ENCODE measurements around the gene MEAK7. TPM values are rescaled to one million over a fixed set of nuclear protein-coding genes. Genes with fewer than 3 reads are reported as not detected.
"Not testable (repeated sequence)": the region's sequence is repeated elsewhere in the genome, so short reads cannot be mapped to it uniquely, and the experiment has no call there.

MEAK7 gene
- total RNA-seq, 1 experiment from 2014 or later, result 19.2 TPM

GRCh38 chr16:84519855-84520254 is 15.4 kb upstream of the MEAK7 start:
- no TSS peak for BruUV-seq (replicated peaks)
- intact Hi-C loops (cut with micrococcal nuclease), result no loop called here
- CTCF ChIA-PET, result no interaction called here
- Histone ChIP-seq H3K4me3 (ENCODE audit: low read length) (no peak overlapping the region), H3K27ac (ENCODE audit: low read length) (no peak overlapping the region), H3K36me3 (ENCODE audit: low read depth, low read length) (no peaks in the 10 kb centered on the region), H3K9me2 (replicated peaks; ENCODE audit: low read length) (no peaks in the 10 kb centered on the region), H3K79me2 (ENCODE audit: low read length) (no peaks in the 10 kb centered on the region), H3K27me3 (ENCODE audit: low read length) (no peaks in the 10 kb centered on the region), H3K9me3 (ENCODE audit: low read length) (no peaks in the 10 kb centered on the region), H2AFZ (ENCODE audit: low read length) (no peak overlapping the region), H3K4me2 (ENCODE audit: low read length) (no peak overlapping the region), H3F3A (ENCODE audit: low read length, unreplicated experiment) (no peaks in the 10 kb centered on the region), H4K20me1 (ENCODE audit: low read length) (no peaks in the 10 kb centered on the region), H3K4me1 (ENCODE audit: insufficient read depth, low read length) (no peaks in the 10 kb centered on the region), H3K9ac (ENCODE audit: low read length) (no peak overlapping the region)
- TF ChIP-seq EZH2 (IDR thresholded peaks at IDR 0.05; ENCODE audit: low read length, unreplicated experiment) (no peak), CTCF (conservative IDR thresholded peaks at IDR 0.05; ENCODE audit: low read depth, low read length) (no peak), EZH2phosphoT487 (IDR thresholded peaks at IDR 0.05; ENCODE audit: borderline replicate concordance, low read length) (no peak)
- POLR2A ChIA-PET (ENCODE audit: unreplicated experiment), result no interaction called here
- no peak for ATAC-seq
- DNase-seq, result no peak

GRCh38 chr16:84518804-84519341 is 14.4 kb upstream of the MEAK7 start:
- TF ChIP-seq CTCF (conservative IDR thresholded peaks at IDR 0.05; ENCODE audit: low read depth, low read length) (no peak), EZH2phosphoT487 (IDR thresholded peaks at IDR 0.05; ENCODE audit: borderline replicate concordance, low read length) (no peak), EZH2 (IDR thresholded peaks at IDR 0.05; ENCODE audit: low read length, unreplicated experiment) (no peak)
- Histone ChIP-seq H3K36me3 (ENCODE audit: low read depth, low read length) (no peaks in the 10 kb centered on the region), H3K4me2 (ENCODE audit: low read length) (no peak overlapping the region), H3K27me3 (ENCODE audit: low read length) (no peaks in the 10 kb centered on the region), H3K4me3 (ENCODE audit: low read length) (no peak overlapping the region), H3K9me3 (ENCODE audit: low read length) (no peaks in the 10 kb centered on the region), H2AFZ (ENCODE audit: low read length) (no peak overlapping the region), H4K20me1 (ENCODE audit: low read length) (no peaks in the 10 kb centered on the region), H3K4me1 (ENCODE audit: insufficient read depth, low read length) (no peaks in the 10 kb centered on the region), H3K9me2 (replicated peaks; ENCODE audit: low read length) (no peaks in the 10 kb centered on the region), H3K79me2 (ENCODE audit: low read length) (no peaks in the 10 kb centered on the region), H3K27ac (ENCODE audit: low read length) (no peak overlapping the region), H3F3A (ENCODE audit: low read length, unreplicated experiment) (no peaks in the 10 kb centered on the region), H3K9ac (ENCODE audit: low read length) (no peak overlapping the region)
- intact Hi-C loops (cut with micrococcal nuclease), result no loop called here
- ChIA-PET POLR2A (ENCODE audit: unreplicated experiment) (no interaction called here), CTCF (no interaction called here)
- DNase-seq, result no peak
- no peak for ATAC-seq
- no TSS peak for BruUV-seq (replicated peaks)

- BruUV-seq (replicated peaks); H3F3A ChIP-seq (ENCODE audit: low read length, unreplicated experiment); H2AFZ ChIP-seq (ENCODE audit: low read length); H3K4me1 ChIP-seq (ENCODE audit: insufficient read depth, low read length); H3K36me3 ChIP-seq (ENCODE audit: low read depth, low read length); CTCF ChIA-PET; intact Hi-C loops (cut with micrococcal nuclease); H3K27ac ChIP-seq (ENCODE audit: low read length); H3K4me2 ChIP-seq (ENCODE audit: low read length); H4K20me1 ChIP-seq (ENCODE audit: low read length); POLR2A ChIA-PET (ENCODE audit: unreplicated experiment); H3K9me3 ChIP-seq (ENCODE audit: low read length); H3K79me2 ChIP-seq (ENCODE audit: low read length); H3K4me3 ChIP-seq (ENCODE audit: low read length); H3K9ac ChIP-seq (ENCODE audit: low read length); H3K9me2 ChIP-seq (replicated peaks; ENCODE audit: low read length); H3K27me3 ChIP-seq (ENCODE audit: low read length): not testable (repeated sequence)
- ATAC-seq, result peak; percentile 18; the same call in 1 of the 2 replicates
- DNase-seq, result peak; percentile 17
Observed at GRCh38 chr16:84518220-84518619, 13.8 kb upstream of the MEAK7 start.
